Sigmoid colon (tissue), 4 donors: ENCODE data around the gene CREB3L4.

Source experiments
- POLR2A ChIP-seq, 2 donors: fragments of 450-650 bp; IDR thresholded peaks; one replicate each; pipeline ENCODE4 v1.6.1; 2016; ENCODE audit warnings: antibody characterized with exemption in 2 of 2, mild to moderate bottlenecking in 2 of 2, moderate library complexity in 2 of 2
- POLR2AphosphoS5 ChIP-seq, 4 donors: sonication (generic); formaldehyde crosslinking; IDR thresholded peaks; one replicate each; pipeline ENCODE4 v1.6.1; 2017; ENCODE audit warnings: antibody characterized with exemption in 4 of 4
- TF ChIP-seq, protein P1 (sequence below), 4 experiments: fragments of 450-650 bp in 3 of 4; fragments of 200-600 bp in 1 of 4; IDR thresholded peaks; one replicate each; pipeline ENCODE4 v1.5.1; 2016 to 2019; ENCODE audit warnings: antibody characterized with exemption in 4 of 4, mild to moderate bottlenecking in 3 of 4, moderate library complexity in 2 of 4

- TF ChIP-seq POLR2A (IDR thresholded peaks at IDR 0.05), result no peak
- TF ChIP-seq, protein P1, sequence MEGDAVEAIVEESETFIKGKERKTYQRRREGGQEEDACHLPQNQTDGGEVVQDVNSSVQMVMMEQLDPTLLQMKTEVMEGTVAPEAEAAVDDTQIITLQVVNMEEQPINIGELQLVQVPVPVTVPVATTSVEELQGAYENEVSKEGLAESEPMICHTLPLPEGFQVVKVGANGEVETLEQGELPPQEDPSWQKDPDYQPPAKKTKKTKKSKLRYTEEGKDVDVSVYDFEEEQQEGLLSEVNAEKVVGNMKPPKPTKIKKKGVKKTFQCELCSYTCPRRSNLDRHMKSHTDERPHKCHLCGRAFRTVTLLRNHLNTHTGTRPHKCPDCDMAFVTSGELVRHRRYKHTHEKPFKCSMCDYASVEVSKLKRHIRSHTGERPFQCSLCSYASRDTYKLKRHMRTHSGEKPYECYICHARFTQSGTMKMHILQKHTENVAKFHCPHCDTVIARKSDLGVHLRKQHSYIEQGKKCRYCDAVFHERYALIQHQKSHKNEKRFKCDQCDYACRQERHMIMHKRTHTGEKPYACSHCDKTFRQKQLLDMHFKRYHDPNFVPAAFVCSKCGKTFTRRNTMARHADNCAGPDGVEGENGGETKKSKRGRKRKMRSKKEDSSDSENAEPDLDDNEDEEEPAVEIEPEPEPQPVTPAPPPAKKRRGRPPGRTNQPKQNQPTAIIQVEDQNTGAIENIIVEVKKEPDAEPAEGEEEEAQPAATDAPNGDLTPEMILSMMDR (IDR thresholded peaks at IDR 0.05), result no peak
- no peak for TF ChIP-seq POLR2AphosphoS5 (IDR thresholded peaks at IDR 0.05)
These were observed 25.6 kb upstream of the CREB3L4 start for GRCh38 chr1:153941826-153942725.
